ENCODE data around the gene OR6B1.

DNA sequence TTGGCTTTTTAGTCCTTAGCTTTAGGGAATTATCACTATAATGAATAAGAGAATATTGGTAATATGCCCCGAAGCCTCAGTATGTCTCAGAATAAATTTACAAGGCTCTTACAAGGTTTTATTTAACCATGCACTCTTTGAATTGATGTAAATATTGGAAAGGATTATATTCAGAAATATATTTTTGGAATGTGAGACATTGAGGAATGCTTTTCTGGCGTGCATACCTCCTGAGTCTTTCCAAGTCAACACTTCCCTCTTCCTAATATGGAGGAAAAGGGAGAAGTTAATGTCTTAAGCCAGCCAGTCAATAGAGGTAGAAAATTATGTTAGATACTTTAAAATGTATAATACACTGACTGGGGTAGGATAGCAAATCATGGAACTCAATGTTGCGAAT is 46.7 kb upstream of the OR6B1 start:
- TF ChIP-seq, protein P1, sequence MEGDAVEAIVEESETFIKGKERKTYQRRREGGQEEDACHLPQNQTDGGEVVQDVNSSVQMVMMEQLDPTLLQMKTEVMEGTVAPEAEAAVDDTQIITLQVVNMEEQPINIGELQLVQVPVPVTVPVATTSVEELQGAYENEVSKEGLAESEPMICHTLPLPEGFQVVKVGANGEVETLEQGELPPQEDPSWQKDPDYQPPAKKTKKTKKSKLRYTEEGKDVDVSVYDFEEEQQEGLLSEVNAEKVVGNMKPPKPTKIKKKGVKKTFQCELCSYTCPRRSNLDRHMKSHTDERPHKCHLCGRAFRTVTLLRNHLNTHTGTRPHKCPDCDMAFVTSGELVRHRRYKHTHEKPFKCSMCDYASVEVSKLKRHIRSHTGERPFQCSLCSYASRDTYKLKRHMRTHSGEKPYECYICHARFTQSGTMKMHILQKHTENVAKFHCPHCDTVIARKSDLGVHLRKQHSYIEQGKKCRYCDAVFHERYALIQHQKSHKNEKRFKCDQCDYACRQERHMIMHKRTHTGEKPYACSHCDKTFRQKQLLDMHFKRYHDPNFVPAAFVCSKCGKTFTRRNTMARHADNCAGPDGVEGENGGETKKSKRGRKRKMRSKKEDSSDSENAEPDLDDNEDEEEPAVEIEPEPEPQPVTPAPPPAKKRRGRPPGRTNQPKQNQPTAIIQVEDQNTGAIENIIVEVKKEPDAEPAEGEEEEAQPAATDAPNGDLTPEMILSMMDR (IDR thresholded peaks at IDR 0.05; ENCODE audit: poor library complexity, severe bottlenecking), result no peak
- no peak for TF ChIP-seq TAF1 (IDR thresholded peaks at IDR 0.05; ENCODE audit: low read depth)
- TF ChIP-seq EP300 (conservative IDR thresholded peaks at IDR 0.05; ENCODE audit: poor library complexity, severe bottlenecking), result no peak
- no peak for TF ChIP-seq POLR2AphosphoS5 (IDR thresholded peaks at IDR 0.05)
- no peak for TF ChIP-seq EZH2 (IDR thresholded peaks at IDR 0.05; ENCODE audit: borderline replicate concordance, insufficient read depth, low read length, poor library complexity, severe bottlenecking)
- TF ChIP-seq SMC3 (conservative IDR thresholded peaks at IDR 0.05; ENCODE audit: poor library complexity), result no peak

All from neural cell (in vitro differentiated cells).